Astrocyte of the cerebellum (primary cell): Measurements from ENCODE around the gene NDUFV1.

Source experiments
- DNase-seq: peaks from one replicate; pipeline ENCODE4 v3.0.0-alpha.2; 2011; ENCODE audit warnings: low read depth
- H3K4me3 ChIP-seq: 2 replicates; pipeline ENCODE4 v1.5.1; 2011; ENCODE audit warnings: mild to moderate bottlenecking, low read depth, low read length, moderate library complexity
- CTCF ChIP-seq: IDR thresholded peaks from 2 replicates; pipeline ENCODE4 v1.5.1; 2012; ENCODE audit warnings: low read length, low read depth, moderate library complexity, mild to moderate bottlenecking; ENCODE audit errors: missing control alignments
- in situ Hi-C: cut with HindIII; loops from 2 replicates; pipeline ENCODE4 v1.10.0; 2017; ENCODE audit warnings: low sequenced_read_pairs

Gene NDUFV1

GRCh38 chr11:67648796-67649613 is 42.3 kb downstream of the NDUFV1 start:
- in situ Hi-C loops = no loop called here
- TF ChIP-seq CTCF = no peak
- H3K4me3 ChIP-seq = no peak overlapping the region
- DNase-seq = no peak

GRCh38 chr11:67649634-67650510 is 43.1 kb downstream of the NDUFV1 start:
- H3K4me3 ChIP-seq = no peak overlapping the region
- no peak for TF ChIP-seq CTCF
- DNase-seq = no peak
- in situ Hi-C loops = no loop called here

GRCh38 chr11:67651976-67652781 is 45.4 kb downstream of the NDUFV1 start:
- TF ChIP-seq CTCF = no peak
- DNase-seq = no peak
- H3K4me3 ChIP-seq = no peak overlapping the region
- in situ Hi-C loops = no loop called here

GRCh38 chr11:67652965-67653845 is 46.5 kb downstream of the NDUFV1 start:
- in situ Hi-C loops = no loop called here
- H3K4me3 ChIP-seq = no peak overlapping the region
- no peak for TF ChIP-seq CTCF
- no peak for DNase-seq

GRCh38 chr11:67654225-67654624 is 47.5 kb downstream of the NDUFV1 start:
- no peak overlapping the region for H3K4me3 ChIP-seq
- TF ChIP-seq CTCF = no peak
- DNase-seq = no peak
- in situ Hi-C loops = no loop called here
